Endothelial cell of umbilical vein (primary cell): ENCODE results near the gene LRSAM1. TPM values are rescaled to one million over a fixed set of nuclear protein-coding genes. Genes with fewer than 3 reads are reported as not detected.

Source experiments
- BruUV-seq: library from RNA; stranded (reverse); fragments of 400-500 nt; replicated peaks from 2 replicates; lab custom pipeline; 2021; lab: Mats Ljungman, UMichigan
- CTCF ChIA-PET: fragments of 300-600, 350-600 bp; sonication (Branson Sonifier 250); formaldehyde crosslinking; loops from one replicate; lab custom pipeline; 2021; ENCODE audit warnings: antibody characterized with exemption, inconsistent platforms; lab: Charles Lee
- POLR2A ChIA-PET: fragments of 300-600, 350-600 bp; sonication (Branson Sonifier 250); formaldehyde crosslinking; loops from one replicate; lab custom pipeline; 2021; ENCODE audit warnings: antibody characterized with exemption, inconsistent platforms; lab: Charles Lee
- DNase-seq: peaks from one replicate; pipeline ENCODE4 v3.0.0-alpha.2; 2011; ENCODE audit warnings: low read depth, low spot score
- FAIRE-seq: peaks from 2 replicates; lab custom pipeline; 2011; peaks lifted over from hg19 to GRCh38; lab: Jason Lieb, UNC
- H2AFZ ChIP-seq: 2 replicates; pipeline ENCODE4 v1.6.0; 2012; ENCODE audit warnings: low read depth, low read length, control low read depth, inconsistent platforms
- H3K27ac ChIP-seq: 2 replicates; pipeline ENCODE4 v1.5.1; 2011; ENCODE audit warnings: low read depth, mild to moderate bottlenecking, control low read depth, low read length, moderate library complexity; ENCODE audit not compliant: insufficient read depth
- H3K27me3 ChIP-seq, 2 experiments: 2 replicates each; pipeline versions ENCODE4 v1.6.0 to v1.6.1; 2011; ENCODE audit warnings: low read length in 2 of 2, mixed read lengths in 1 of 2; ENCODE audit not compliant: control insufficient read depth in 2 of 2, insufficient read depth in 2 of 2
- H3K36me3 ChIP-seq, 2 experiments: 2 replicates in 1 of 2; 3 replicates in 1 of 2; pipeline ENCODE4 v1.5.1; 2011; ENCODE audit warnings: low read length in 2 of 2, mild to moderate bottlenecking in 1 of 2, moderate library complexity in 1 of 2; ENCODE audit not compliant: control insufficient read depth in 2 of 2, insufficient read depth in 2 of 2; ENCODE audit errors: extremely low read depth in 1 of 2
- H3K4me1 ChIP-seq: 3 replicates; pipeline ENCODE4 v1.5.1; 2011; ENCODE audit warnings: mild to moderate bottlenecking, low read length; ENCODE audit not compliant: control insufficient read depth, insufficient read depth; ENCODE audit errors: extremely low read depth
- H3K4me2 ChIP-seq: 2 replicates; pipeline ENCODE4 v1.6.1; 2011; ENCODE audit warnings: low read length, control low read depth, mixed read lengths; ENCODE audit not compliant: insufficient read depth
- H3K4me3 ChIP-seq, 3 experiments: fragments of 200-600 bp in 1 of 3; sonication (generic), shearing (Covaris generic) in 1 of 3; replicated peaks in 1 of 3; 2 replicates each; pipeline ENCODE4 v1.5.1; 2011 to 2016; ENCODE audit warnings: control low read depth in 3 of 3, low read length in 3 of 3, mild to moderate bottlenecking in 2 of 3, inconsistent platforms in 1 of 3, low read depth in 1 of 3, moderate library complexity in 1 of 3; ENCODE audit not compliant: insufficient read depth in 1 of 3
- H3K79me2 ChIP-seq: 2 replicates; pipeline ENCODE4 v1.6.0; 2012; ENCODE audit warnings: low read length, inconsistent platforms; ENCODE audit not compliant: control insufficient read depth, insufficient read depth
- H3K9ac ChIP-seq: replicated peaks from 2 replicates; pipeline ENCODE3; 2011; ENCODE audit warnings: low read length, control low read depth; ENCODE audit not compliant: insufficient read depth; ENCODE audit errors: extremely low read depth
- H3K9me1 ChIP-seq: replicated peaks from 3 replicates; pipeline ENCODE4 v1.6.0; 2011; ENCODE audit warnings: mild to moderate bottlenecking, low read length; ENCODE audit not compliant: control insufficient read depth, insufficient read depth; ENCODE audit errors: extremely low read depth
- H3K9me3 ChIP-seq: replicated peaks from 2 replicates; pipeline ENCODE4 v1.5.1; 2012; ENCODE audit warnings: low read length, inconsistent platforms; ENCODE audit not compliant: control insufficient read depth, insufficient read depth
- H4K20me1 ChIP-seq: replicated peaks from 2 replicates; pipeline ENCODE3; 2011; ENCODE audit warnings: mild to moderate bottlenecking, low read length; ENCODE audit not compliant: control insufficient read depth, insufficient read depth; ENCODE audit errors: extremely low read depth
- CTCF ChIP-seq, 2 donors: IDR thresholded peaks; 1 replicate in 1 of 2; 2 replicates in 1 of 2; pipeline ENCODE4 v1.5.1; 2011; ENCODE audit warnings: low read length in 2 of 2, mild to moderate bottlenecking in 2 of 2, moderate library complexity in 2 of 2, control low read depth in 1 of 2, inconsistent platforms in 1 of 2, low read depth in 1 of 2; ENCODE audit not compliant: insufficient read depth in 1 of 2; ENCODE audit errors: extremely low read depth in 1 of 2
- EZH2 ChIP-seq: IDR thresholded peaks from 2 replicates; pipeline ENCODE4 v1.6.1; 2012; ENCODE audit warnings: borderline replicate concordance, low read depth, mild to moderate bottlenecking, moderate library complexity, low read length, inconsistent platforms; ENCODE audit not compliant: severe bottlenecking
- FOS ChIP-seq: IDR thresholded peaks from 2 replicates; pipeline ENCODE4 v1.6.1; 2011; ENCODE audit warnings: mild to moderate bottlenecking, low read length, moderate library complexity, borderline replicate concordance; ENCODE audit not compliant: insufficient read depth
- GATA2 ChIP-seq: IDR thresholded peaks from 2 replicates; pipeline ENCODE4 v1.7.0; 2011; ENCODE audit warnings: low read depth, mild to moderate bottlenecking, moderate library complexity, mixed read lengths, low read length; ENCODE audit not compliant: insufficient read length, insufficient read depth
- JUN ChIP-seq: IDR thresholded peaks from 2 replicates; pipeline ENCODE4 v1.6.1; 2011; ENCODE audit warnings: borderline replicate concordance, low read depth; ENCODE audit not compliant: insufficient read length, insufficient read depth
- MAX ChIP-seq: IDR thresholded peaks from 2 replicates; pipeline ENCODE4 v1.6.1; 2011; ENCODE audit not compliant: insufficient read depth, insufficient read length
- MYC ChIP-seq: IDR thresholded peaks from one replicate; pipeline ENCODE4 v1.6.1; 2011; ENCODE audit warnings: mild to moderate bottlenecking, low read depth, low read length
- POLR2A ChIP-seq: IDR thresholded peaks from 2 replicates; pipeline ENCODE4 v1.6.1; 2012; ENCODE audit warnings: low read depth, mild to moderate bottlenecking, control low read depth, low read length
- POLR2AphosphoS5 ChIP-seq: IDR thresholded peaks from 2 replicates; pipeline ENCODE4 v1.6.1; 2012; ENCODE audit warnings: low read depth, mild to moderate bottlenecking, control low read depth, low read length, moderate library complexity; ENCODE audit not compliant: insufficient read depth
- dilution Hi-C: fragments of 300-500 bp; cut with MboI; formaldehyde crosslinking; loops from one replicate; pipeline ENCODE4 v1.15.0; 2019; ENCODE audit warnings: low sequenced_read_pairs; ENCODE audit not compliant: extremely low pct_ligation_motif_present
- intact Hi-C: fragments of 100-400 bp; cut with micrococcal nuclease; formaldehyde crosslinking; loops from one replicate; pipeline ENCODE4 v1.10.0; 2022
- polyA plus RNA-seq, 4 experiments: library from polyadenylated mRNA; depleted of rRNA in 3 of 4; stranded (reverse) in 3 of 4; unstranded in 1 of 4; fragments of >200 nt; gene quantifications; 2 replicates each; pipeline versions ENCODE4 v1.2.1 to v1.2.3, GENCODE V29; 2011 to 2012; ENCODE audit warnings: missing spikeins in 1 of 4
- total RNA-seq: library from RNA; stranded (reverse); gene quantifications from 2 replicates; pipeline ENCODE4 v1.2.3, GENCODE V29; 2021

Gene LRSAM1
- total and polyA plus RNA-seq, 2 donors (not counting 3 experiments of a cell fraction or from before 2014, with no cell fraction given) = 10.8 to 18.9 TPM

- H2AFZ ChIP-seq = no peak overlapping the region
- no peaks in the 10 kb centered on the region for H3K9me3 ChIP-seq
- H3K4me1 ChIP-seq = peaks cover 45% of the 10 kb centered on the region
- dilution Hi-C loops (no loop called here), intact Hi-C loops (no loop called here)
- no peak overlapping the region for H3K9ac ChIP-seq
- BruUV-seq = no TSS peak
- H3K36me3 ChIP-seq = peaks cover 0 to 2% of the 10 kb centered on the region in 2 experiments
- no peak for DNase-seq
- no peaks in the 10 kb centered on the region for H4K20me1 ChIP-seq
- peaks cover 94% of the 10 kb centered on the region for H3K79me2 ChIP-seq
- H3K27me3 ChIP-seq = no peaks in the 10 kb centered on the region
- H3K4me2 ChIP-seq = no peak overlapping the region
- TF ChIP-seq CTCF (IDR thresholded peaks at IDR 0.05; ENCODE audit: extremely low read depth in 1 of 2, insufficient read depth in 1 of 2, low read depth in 1 of 2, low read length in 2 of 2) = no peak
- TF ChIP-seq MYC = no peak
- no peak for TF ChIP-seq POLR2AphosphoS5
- TF ChIP-seq MAX = no peak
- no peak for TF ChIP-seq JUN
- TF ChIP-seq GATA2 = no peak
- no peak for TF ChIP-seq FOS
- TF ChIP-seq EZH2 = no peak
- no peak for TF ChIP-seq POLR2A
- no peaks in the 10 kb centered on the region for H3K9me1 ChIP-seq
- H3K27ac ChIP-seq = no peak overlapping the region
- ChIA-PET POLR2A (no interaction called here), CTCF (interaction anchor here (0.6 to 3.2 kb wide), 12 partner anchors 9 to 204 kb away, joined by 3 to 24 read pairs (median 6); partner anchors contain the start of gene TOR2A)
- FAIRE-seq = no peak
- H3K4me3 ChIP-seq = no peak overlapping the region
These were observed 89.9 kb downstream of the LRSAM1 start for GRCh38 chr9:127541176-127541575.
